Psoas muscle (tissue), 8 donors: ENCODE results near the gene SOX9. TPM values are rescaled to one million over a fixed set of nuclear protein-coding genes. Genes with fewer than 3 reads are reported as not detected.

ENCODE experiments used
- ATAC-seq, 4 donors: fragments of 200-7000 bp; cut with Tn5 transposase; one replicate each; pipeline ENCODE4 v1.9.1; 2020; ENCODE audit warnings: moderate library complexity in 3 of 4, mild to moderate bottlenecking in 2 of 4
- DNase-seq, 2 donors: peaks; one replicate each; pipeline ENCODE4 v3.0.0-alpha.2; 2020
- H3K27ac ChIP-seq: fragments of 200-600 bp; one replicate; pipeline ENCODE4 v1.8.0; 2022
- H3K27me3 ChIP-seq, 3 donors: fragments of 200-600 bp in 1 of 3; one replicate each; pipeline versions ENCODE4 v1.6.1 to v1.8.0; 2013 to 2022; ENCODE audit warnings: low read length in 2 of 3, mild to moderate bottlenecking in 2 of 3, moderate library complexity in 1 of 3; ENCODE audit not compliant: insufficient read depth in 3 of 3
- H3K36me3 ChIP-seq, 2 donors: fragments of 200-600 bp in 1 of 2; one replicate each; pipeline versions ENCODE4 v1.6.1 to v1.8.0; 2013 to 2022; ENCODE audit warnings: low read depth in 1 of 2, mild to moderate bottlenecking in 1 of 2, moderate library complexity in 1 of 2; ENCODE audit not compliant: insufficient read depth in 1 of 2
- H3K4me1 ChIP-seq: fragments of 200-600 bp; one replicate; pipeline ENCODE4 v1.8.0; 2022
- H3K4me3 ChIP-seq: fragments of 200-600 bp; one replicate; pipeline ENCODE4 v1.8.0; 2022; ENCODE audit warnings: mild to moderate bottlenecking
- H3K9me3 ChIP-seq: fragments of 200-600 bp; one replicate; pipeline ENCODE4 v1.8.0; 2022
- WGBS, 3 donors: extraction: QIAGEN DNeasy Blood & Tissue Kit; methylation state at CpG; one replicate each; pipeline versions ENCODE4 v1.1.6 to v1.1.7; 2013; 5-methylcytosine and 5-hydroxymethylcytosine counted together
- intact Hi-C, 2 donors: fragments of 100-400 bp; cut with DNase I; formaldehyde crosslinking; loops; one replicate each; pipeline versions ENCODE4 v1.11.0 to v1.14.2; 2022
- polyA plus RNA-seq, 3 donors: library from polyadenylated mRNA; stranded (reverse); fragments of 200-250 nt; gene quantifications; one replicate each; pipeline ENCODE4 v1.2.3, GENCODE V29; 2013
- total RNA-seq, 4 donors: library from RNA; stranded (reverse); fragmentation: NEBNext Ultra II Directional in 2 of 4; extraction: Animal tissue kit (Norgen Biotek cat#: 25700) in 2 of 4; gene quantifications; one replicate each; pipeline versions ENCODE4 v1.2.1 to v1.2.4, GENCODE V29; 2021 to 2023
- TF ChIP-seq, protein P1 (sequence below): fragments of 200-600 bp; IDR thresholded peaks from one replicate; pipeline ENCODE4 v1.8.0; 2022; ENCODE audit warnings: antibody characterized with exemption
- donor health status: healthy with polysubstance abuse.
- donor health status: DM: no; HTN: no; CAD: no; lungs with moderate emphysema.
- donor health status: Bipolar disorder and iron deficiency.
- donor health status: healthy.
- donor health status: DM: yes; HTN: yes; CAD: no.
- donor health status: DM: no; HTN: no; CAD: no.
- donor health status: DM: no; HTN: no; CAD: no.
- donor health status: DM: yes; HTN: yes; CAD: no.

Gene SOX9
- total and polyA plus RNA-seq, 7 donors = 0.58 to 2.7 (median 1.6) TPM

GRCh38 chr17:72146371-72146770 lies 25.6 kb downstream of the SOX9 start:
- no peak for DNase-seq
- Histone ChIP-seq H3K27ac (no peak overlapping the region), H3K4me1 (no peaks in the 10 kb centered on the region), H3K9me3 (no peaks in the 10 kb centered on the region), H3K27me3 (peaks cover 0 to 2% (median 0%) of the 10 kb centered on the region in 3 donors), H3K4me3 (no peak overlapping the region), H3K36me3 (no peaks in the 10 kb centered on the region)
- intact Hi-C loops = no loop called here
- WGBS, 3 donors = 28 to 51% (median 30%) methylated on average over 2 of the region's 2 CpGs
- TF ChIP-seq, protein P1, sequence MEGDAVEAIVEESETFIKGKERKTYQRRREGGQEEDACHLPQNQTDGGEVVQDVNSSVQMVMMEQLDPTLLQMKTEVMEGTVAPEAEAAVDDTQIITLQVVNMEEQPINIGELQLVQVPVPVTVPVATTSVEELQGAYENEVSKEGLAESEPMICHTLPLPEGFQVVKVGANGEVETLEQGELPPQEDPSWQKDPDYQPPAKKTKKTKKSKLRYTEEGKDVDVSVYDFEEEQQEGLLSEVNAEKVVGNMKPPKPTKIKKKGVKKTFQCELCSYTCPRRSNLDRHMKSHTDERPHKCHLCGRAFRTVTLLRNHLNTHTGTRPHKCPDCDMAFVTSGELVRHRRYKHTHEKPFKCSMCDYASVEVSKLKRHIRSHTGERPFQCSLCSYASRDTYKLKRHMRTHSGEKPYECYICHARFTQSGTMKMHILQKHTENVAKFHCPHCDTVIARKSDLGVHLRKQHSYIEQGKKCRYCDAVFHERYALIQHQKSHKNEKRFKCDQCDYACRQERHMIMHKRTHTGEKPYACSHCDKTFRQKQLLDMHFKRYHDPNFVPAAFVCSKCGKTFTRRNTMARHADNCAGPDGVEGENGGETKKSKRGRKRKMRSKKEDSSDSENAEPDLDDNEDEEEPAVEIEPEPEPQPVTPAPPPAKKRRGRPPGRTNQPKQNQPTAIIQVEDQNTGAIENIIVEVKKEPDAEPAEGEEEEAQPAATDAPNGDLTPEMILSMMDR = no peak
- ATAC-seq = no peak

DNA sequence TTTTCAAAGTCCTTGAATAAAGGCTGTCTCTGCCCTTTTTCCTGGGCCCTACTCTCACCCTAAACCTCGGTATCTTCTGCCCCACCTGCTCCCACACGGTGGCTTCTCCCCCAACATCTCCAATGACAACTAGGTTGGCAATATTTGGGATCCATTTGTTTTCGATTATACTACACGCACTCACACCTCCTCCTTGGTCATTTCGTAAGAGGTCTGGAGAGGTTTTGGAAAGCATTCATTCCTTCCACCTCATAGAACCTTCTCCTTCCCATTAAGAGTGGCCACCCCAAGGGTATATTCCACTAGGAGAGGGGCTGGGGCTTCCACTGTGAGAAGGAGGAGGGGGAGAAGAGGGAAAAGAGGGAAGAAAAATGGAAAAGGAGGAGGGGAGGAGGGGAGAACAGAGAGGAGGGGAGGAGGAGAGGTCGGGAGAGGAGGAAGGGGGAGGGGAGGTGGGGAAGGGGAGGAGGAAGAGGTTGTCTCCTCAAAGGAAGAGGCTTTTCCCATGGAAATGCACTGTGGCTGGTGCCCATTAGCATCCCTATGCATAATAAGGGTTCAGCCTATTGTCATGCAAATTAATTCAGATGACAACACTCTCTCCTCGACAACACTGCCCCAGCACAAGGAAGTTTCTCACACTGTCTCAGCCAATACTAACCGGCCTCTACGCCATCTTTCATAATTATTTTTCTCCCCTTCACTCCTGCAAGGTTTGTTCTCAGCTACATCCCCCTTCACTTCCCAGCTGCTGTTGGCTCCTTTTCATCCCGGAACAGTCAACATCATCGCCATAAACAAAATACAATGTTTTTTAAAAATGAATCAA lies 30.0 kb downstream of the SOX9 start:
- no peaks in the 10 kb centered on the region for H3K4me1 ChIP-seq
- H3K27me3 ChIP-seq = peaks cover 0 to 3% (median 0%) of the 10 kb centered on the region in 3 donors
- intact Hi-C loops = loop anchor here in 1 of 2 donors (5.0 kb wide), 1 partner anchor 1191 kb away; no protein-coding TSS in a partner anchor
- no peak for DNase-seq
- no peak overlapping the region for H3K4me3 ChIP-seq
- no peaks in the 10 kb centered on the region for H3K9me3 ChIP-seq
- TF ChIP-seq, protein P1 = no peak
- H3K27ac ChIP-seq = no peak overlapping the region
- no peak for ATAC-seq
- H3K36me3 ChIP-seq = no peaks in the 10 kb centered on the region
- 46 to 56% (median 49%) methylated on average over 11 of the region's 11 CpGs for WGBS, 3 donors

DNA sequence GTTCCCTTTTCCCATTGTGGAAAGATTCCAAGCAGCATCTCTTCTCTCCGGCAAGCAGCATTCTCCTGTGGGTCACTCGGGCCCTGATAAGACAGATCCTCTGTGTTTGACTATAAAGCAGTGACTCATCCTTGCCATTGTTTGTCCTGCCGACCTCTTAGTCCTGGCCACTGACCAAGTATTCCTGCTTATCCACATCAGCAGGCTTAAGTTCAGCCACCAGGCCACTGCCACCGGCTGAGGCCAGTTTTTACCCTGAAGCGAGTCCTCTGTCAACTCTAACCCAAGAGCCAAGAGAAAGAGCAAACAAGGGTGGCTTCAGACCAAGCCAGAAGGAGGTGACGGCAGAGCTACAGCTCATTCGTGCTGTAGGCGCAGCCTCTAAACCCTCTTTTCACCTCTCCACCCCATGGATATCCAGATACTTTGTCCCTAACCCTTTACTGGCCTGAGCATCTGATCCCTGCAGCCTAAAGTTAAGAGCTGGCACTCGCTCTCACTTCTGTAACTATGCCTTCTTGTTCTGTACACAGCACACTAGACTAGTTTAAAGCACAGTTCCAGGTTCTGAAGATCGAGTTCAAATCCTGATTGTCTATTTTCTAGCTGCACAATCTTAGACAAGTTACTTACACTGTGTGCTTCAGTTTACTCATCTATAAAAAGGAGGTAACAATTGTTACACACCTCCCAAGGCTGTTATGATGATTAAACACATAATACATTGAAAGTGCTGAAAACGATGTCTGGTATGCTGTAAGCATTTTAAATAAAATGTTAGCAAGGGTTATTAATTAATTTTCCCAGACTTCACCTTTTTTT lies 31.0 kb downstream of the SOX9 start:
- intact Hi-C loops = loop anchor here in 1 of 2 donors (5.0 kb wide), 1 partner anchor 1191 kb away; no protein-coding TSS in a partner anchor
- DNase-seq = peak; percentile 19 to 59

GRCh38 chr17:72152387-72152929 lies 31.6 kb downstream of the SOX9 start:
- H3K4me3 ChIP-seq = no peak overlapping the region
- DNase-seq (no peak), ATAC-seq (peak in 2 of 4 donors; percentile 21 to 63)
- no peaks in the 10 kb centered on the region for H3K36me3 ChIP-seq
- intact Hi-C loops = loop anchor here in 1 of 2 donors (5.0 kb wide), 1 partner anchor 1190 kb away; no protein-coding TSS in a partner anchor
- H3K27me3 ChIP-seq = peaks cover 0 to 3% (median 0%) of the 10 kb centered on the region in 3 donors
- no peak overlapping the region for H3K27ac ChIP-seq
- 58 to 67% (median 64%) methylated on average over 2 of the region's 2 CpGs for WGBS, 3 donors
- TF ChIP-seq, protein P1 = no peak
- no peaks in the 10 kb centered on the region for H3K4me1 ChIP-seq
- no peaks in the 10 kb centered on the region for H3K9me3 ChIP-seq

More for the DNA sequence above, 31.0 kb downstream of the SOX9 start:
- WGBS, 3 donors = 20 to 37% (median 23%) methylated on average over 11 of the region's 11 CpGs
- peak; percentile 52 to 89 (median 79) for ATAC-seq
- H3K27ac ChIP-seq = no peak overlapping the region
- no peaks in the 10 kb centered on the region for H3K4me1 ChIP-seq
- TF ChIP-seq, protein P1 = no peak
- no peaks in the 10 kb centered on the region for H3K36me3 ChIP-seq
- H3K27me3 ChIP-seq = peaks cover 0 to 3% (median 0%) of the 10 kb centered on the region in 3 donors
- no peaks in the 10 kb centered on the region for H3K9me3 ChIP-seq
- no peak overlapping the region for H3K4me3 ChIP-seq
